HFFc6 (cell line): ENCODE data around the gene ELK3. TPM values are rescaled to one million over a fixed set of nuclear protein-coding genes. Genes with fewer than 3 reads are reported as not detected.

Source experiments
- DNase-seq: peaks from one replicate; pipeline ENCODE4 v3.0.0-alpha.2; 2018
- H3K27ac Mint-ChIP-seq: 2 replicates; pipeline ENCODE4 v1.8.0; 2020; ENCODE audit warnings: mild to moderate bottlenecking, mixed read lengths
- H3K27me3 Mint-ChIP-seq: 2 replicates; pipeline ENCODE4 v1.8.0; 2021; ENCODE audit warnings: mild to moderate bottlenecking, moderate library complexity, mixed read lengths; ENCODE audit not compliant: insufficient read depth
- H3K36me3 Mint-ChIP-seq: 2 replicates; pipeline ENCODE4 v1.8.0; 2021; ENCODE audit warnings: low read depth, mixed read lengths
- H3K4me1 Mint-ChIP-seq: 2 replicates; pipeline ENCODE4 v1.8.0; 2020; ENCODE audit warnings: low read depth, mixed read lengths
- H3K4me3 Mint-ChIP-seq: 2 replicates; pipeline ENCODE4 v1.8.0; 2020; ENCODE audit warnings: mild to moderate bottlenecking, moderate library complexity, mixed read lengths
- H3K9me3 Mint-ChIP-seq: 2 replicates; pipeline ENCODE4 v1.8.0; 2020; ENCODE audit warnings: mild to moderate bottlenecking, mixed read lengths
- CTCF ChIP-seq: fragments of 200-600 bp; sonication (generic); IDR thresholded peaks from 2 replicates; pipeline ENCODE4 v1.5.0; 2021; ENCODE audit warnings: antibody characterized with exemption, mild to moderate bottlenecking
- total RNA-seq, 6 experiments: library from RNA; stranded (reverse); fragmentation: NEBNext Ultra II Directional; extraction: Animal tissue kit (Norgen Biotek cat#: 25700); gene quantifications; 2 replicates in 1 of 6; 3 replicates in 5 of 6; pipeline ENCODE4 v1.2.3, GENCODE V29; 2021

Gene ELK3
- total RNA-seq, 6 experiments from 2014 or later: 54.5 to 80.7 (median 71.9) TPM

- peaks cover 40% of the 10 kb centered on the region for H3K36me3 Mint-ChIP-seq
- H3K27me3 Mint-ChIP-seq: no peaks in the 10 kb centered on the region; the same call in 1 of the 2 replicates
- no peak overlapping the region for H3K4me3 Mint-ChIP-seq
- TF ChIP-seq CTCF: no peak
- DNase-seq: no peak
- H3K27ac Mint-ChIP-seq: peak overlapping the region; percentile 21; the same call in 1 of the 2 replicates
- no peaks in the 10 kb centered on the region for H3K9me3 Mint-ChIP-seq
- H3K4me1 Mint-ChIP-seq: peaks cover 16% of the 10 kb centered on the region
Observed at GRCh38 chr12:96226401-96226800, 32.2 kb downstream of the ELK3 start.

- no peak for DNase-seq
- no peak overlapping the region for H3K4me3 Mint-ChIP-seq
- H3K36me3 Mint-ChIP-seq: peaks cover 40% of the 10 kb centered on the region
- TF ChIP-seq CTCF: no peak
- H3K27ac Mint-ChIP-seq: peak overlapping the region; percentile 22; the same call in 1 of the 2 replicates
- H3K9me3 Mint-ChIP-seq: no peaks in the 10 kb centered on the region
- H3K27me3 Mint-ChIP-seq: no peaks in the 10 kb centered on the region; the same call in none of the 2 replicates
- H3K4me1 Mint-ChIP-seq: peaks cover 13% of the 10 kb centered on the region
Observed at GRCh38 chr12:96226801-96227348, 32.7 kb downstream of the ELK3 start.

- no peak for DNase-seq
- no peak overlapping the region for H3K4me3 Mint-ChIP-seq
- peaks cover 38% of the 10 kb centered on the region for H3K36me3 Mint-ChIP-seq
- no peaks in the 10 kb centered on the region; the same call in none of the 2 replicates for H3K27me3 Mint-ChIP-seq
- H3K9me3 Mint-ChIP-seq: no peaks in the 10 kb centered on the region
- TF ChIP-seq CTCF: no peak
- peaks cover 10% of the 10 kb centered on the region for H3K4me1 Mint-ChIP-seq
- peak overlapping the region; percentile 22; the same call in 1 of the 2 replicates for H3K27ac Mint-ChIP-seq
Observed at GRCh38 chr12:96227365-96228106, 33.4 kb downstream of the ELK3 start.

- no peak for DNase-seq
- H3K4me1 Mint-ChIP-seq: peaks cover 14% of the 10 kb centered on the region
- no peak overlapping the region for H3K4me3 Mint-ChIP-seq
- no peaks in the 10 kb centered on the region for H3K9me3 Mint-ChIP-seq
- no peak for TF ChIP-seq CTCF
- peak overlapping the region; percentile 62 for H3K27ac Mint-ChIP-seq
- no peaks in the 10 kb centered on the region; the same call in none of the 2 replicates for H3K27me3 Mint-ChIP-seq
- peaks cover 31% of the 10 kb centered on the region for H3K36me3 Mint-ChIP-seq
Observed at GRCh38 chr12:96228566-96229248, 34.5 kb downstream of the ELK3 start.

- Mint-ChIP-seq H3K9me3 (no peaks in the 10 kb centered on the region), H3K27ac (peak overlapping the region; percentile 31), H3K4me1 (peaks cover 32% of the 10 kb centered on the region), H3K27me3 (no peaks in the 10 kb centered on the region; the same call in none of the 2 replicates), H3K4me3 (no peak overlapping the region), H3K36me3 (peaks cover 31% of the 10 kb centered on the region)
- TF ChIP-seq CTCF: no peak
- no peak for DNase-seq
Observed at GRCh38 chr12:96230646-96231045, 36.5 kb downstream of the ELK3 start.
